ENCODE results near the gene RBM25.
"Not testable (repeated sequence)": the region's sequence is repeated elsewhere in the genome, so short reads cannot be mapped to it uniquely, and the experiment has no call there.

RBM25 gene

DNA sequence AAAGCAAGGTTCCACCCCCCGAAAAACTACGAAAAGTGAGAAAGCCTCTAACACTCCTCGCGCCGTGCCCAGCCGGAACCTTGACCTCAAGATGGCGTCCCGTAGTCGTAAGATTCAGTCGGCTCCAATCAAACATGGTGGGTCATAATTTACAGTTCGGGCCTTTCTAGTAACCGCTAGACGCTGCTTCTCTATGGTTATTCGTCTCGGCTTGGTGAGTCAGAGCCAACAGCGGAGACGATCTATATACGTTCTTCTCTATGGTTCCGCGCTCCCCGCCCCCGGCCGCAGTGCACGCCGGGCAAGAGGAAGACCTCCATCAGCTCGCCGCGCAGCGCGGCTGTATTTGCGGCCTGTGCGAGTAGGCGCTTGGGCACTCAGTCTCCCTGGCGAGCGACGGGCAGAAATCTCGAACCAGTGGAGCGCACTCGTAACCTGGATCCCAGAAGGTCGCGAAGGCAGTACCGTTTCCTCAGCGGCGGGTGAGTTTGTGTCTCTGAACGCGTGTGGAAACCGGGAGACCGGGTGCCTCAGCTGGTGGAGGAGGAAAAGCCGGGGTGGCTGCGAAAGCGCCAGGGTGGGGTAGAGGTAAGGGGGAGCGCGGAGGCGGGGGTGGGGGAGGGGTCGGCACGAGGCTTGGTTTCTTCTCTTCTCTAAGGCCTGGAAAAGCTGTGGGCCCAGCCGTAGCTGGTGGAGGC lies at the start of gene RBM25:
Gene RBM25 (plus strand): TSS at position 311 of the 698 bp plus-strand sequence. CDS start 13,108 bp downstream, outside the sequence.
- FAIRE-seq: peak; percentile 99

GRCh38 chr14:73011189-73011588 lies 47.1 kb upstream of the RBM25 start:
- FAIRE-seq: not testable (repeated sequence)

DNA sequence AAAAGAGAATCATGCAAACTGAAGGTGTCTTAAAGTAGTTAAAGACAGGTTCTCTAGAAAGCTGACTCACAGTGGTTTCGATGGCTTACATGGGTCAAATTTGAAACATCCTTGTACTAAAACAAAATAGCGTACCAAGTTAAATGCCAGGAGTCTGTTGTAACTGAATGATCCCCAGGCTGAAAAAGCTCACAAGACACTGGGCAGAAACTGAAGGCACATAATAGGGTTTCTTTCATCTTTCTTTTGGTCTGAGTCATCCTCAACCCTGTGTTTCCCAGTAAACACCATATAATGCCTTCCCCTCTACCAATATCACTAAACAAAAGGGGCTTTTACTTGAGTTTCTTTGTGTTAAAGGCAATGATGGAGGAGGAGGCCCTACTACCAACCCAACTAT lies 44.2 kb upstream of the RBM25 start:
- no peak for FAIRE-seq

DNA sequence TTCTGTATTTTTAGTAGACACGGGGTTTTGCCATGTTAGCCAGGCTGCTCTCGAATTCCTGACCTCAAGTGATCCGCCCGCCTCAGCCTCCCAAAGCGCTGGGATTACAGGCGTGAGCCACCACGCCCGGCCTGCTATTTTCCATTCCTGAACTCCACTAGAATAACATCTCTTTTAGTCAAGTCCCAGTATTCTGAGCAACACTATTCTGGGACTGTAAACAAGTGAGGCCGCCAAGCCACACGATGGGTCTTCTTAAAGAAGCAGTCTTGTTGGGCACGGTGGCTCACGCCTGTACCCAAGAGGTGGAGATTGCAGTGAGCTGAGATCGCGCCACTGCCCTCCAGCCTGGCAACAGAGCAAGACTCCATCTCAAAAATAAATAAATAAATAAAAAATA lies 42.8 kb upstream of the RBM25 start:
- not testable (repeated sequence) for FAIRE-seq

DNA sequence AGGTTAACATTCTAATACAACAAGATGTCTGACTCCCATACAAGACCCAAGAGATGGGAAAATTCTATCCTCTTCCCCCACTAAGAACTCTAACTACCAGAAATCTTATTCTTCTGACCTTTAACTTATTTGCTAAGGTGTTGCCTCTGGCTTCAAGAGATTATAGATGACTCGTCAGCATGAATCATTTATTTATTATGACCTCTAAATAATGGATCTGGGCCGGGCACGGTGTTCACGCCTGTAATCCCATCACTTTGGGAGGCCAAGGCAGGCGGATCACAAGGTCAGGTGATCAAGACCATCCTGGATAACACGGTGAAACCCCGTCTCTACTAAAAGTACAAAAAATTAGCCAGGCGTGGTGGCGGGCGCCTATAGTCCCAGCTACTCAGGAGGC lies 42.3 kb upstream of the RBM25 start:
- not testable (repeated sequence) for FAIRE-seq

- FAIRE-seq: no peak
Observed at GRCh38 chr14:73022051-73022450, 36.3 kb upstream of the RBM25 start.

DNA sequence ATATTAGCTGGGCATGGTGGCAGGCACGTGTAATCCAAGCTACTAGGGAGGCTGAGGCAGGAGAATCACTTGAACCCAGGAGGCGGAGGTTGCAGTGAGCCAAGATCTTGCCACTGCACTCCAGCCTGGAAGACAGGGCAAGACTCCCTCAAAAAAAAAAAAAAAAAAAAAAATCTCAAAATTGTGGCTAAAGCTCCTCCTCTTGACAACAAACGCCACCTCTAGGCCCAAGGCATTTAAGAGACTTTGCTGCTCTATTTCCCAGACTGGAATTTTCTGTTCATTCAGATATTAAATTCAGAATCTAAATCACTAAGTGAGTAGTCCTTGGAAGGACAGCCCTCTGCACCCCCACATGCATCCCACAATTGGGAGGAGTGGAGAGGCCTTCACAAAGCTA lies 32.8 kb upstream of the RBM25 start:
- no peak for FAIRE-seq

DNA sequence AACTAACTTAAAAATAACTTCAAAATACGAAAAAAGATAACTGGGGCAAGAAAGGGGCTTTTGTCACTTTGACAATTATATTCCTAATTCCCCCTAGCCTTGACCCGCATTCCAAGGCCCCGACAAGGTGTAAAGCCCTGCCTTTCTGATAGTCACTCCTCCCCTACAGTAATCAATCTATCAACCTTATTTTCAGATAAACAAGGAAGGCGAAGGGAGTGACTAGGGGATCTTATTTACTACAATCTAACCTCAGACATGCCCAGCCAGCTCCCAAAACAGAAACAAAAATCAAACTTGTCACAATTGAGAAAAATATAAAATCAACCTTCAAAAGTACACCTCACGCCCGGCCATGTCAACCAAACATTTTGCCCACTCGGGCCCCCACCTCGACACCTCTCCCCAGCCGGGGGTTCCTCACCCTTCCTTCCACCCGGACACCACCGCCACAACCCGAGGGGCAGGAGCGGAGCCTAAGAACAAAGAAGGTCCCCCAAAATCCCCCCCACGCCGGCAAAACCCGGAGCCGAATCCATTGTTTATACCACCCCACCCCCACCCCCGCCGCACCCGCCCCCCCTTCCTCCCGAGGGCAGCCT lies 32.0 kb upstream of the RBM25 start:
- FAIRE-seq: no peak

GRCh38 chr14:73026845-73027542 lies 31.3 kb upstream of the RBM25 start, which contains the start of gene ZFYVE1:
Gene ZFYVE1, minus strand, starts transcription at chr14:73027106. Its CDS starts 2,598 bp downstream, at chr14:73024508.
- peak; percentile 98 for FAIRE-seq

- no peak for FAIRE-seq
Observed at GRCh38 chr14:73027546-73027945, 30.8 kb upstream of the RBM25 start.

DNA sequence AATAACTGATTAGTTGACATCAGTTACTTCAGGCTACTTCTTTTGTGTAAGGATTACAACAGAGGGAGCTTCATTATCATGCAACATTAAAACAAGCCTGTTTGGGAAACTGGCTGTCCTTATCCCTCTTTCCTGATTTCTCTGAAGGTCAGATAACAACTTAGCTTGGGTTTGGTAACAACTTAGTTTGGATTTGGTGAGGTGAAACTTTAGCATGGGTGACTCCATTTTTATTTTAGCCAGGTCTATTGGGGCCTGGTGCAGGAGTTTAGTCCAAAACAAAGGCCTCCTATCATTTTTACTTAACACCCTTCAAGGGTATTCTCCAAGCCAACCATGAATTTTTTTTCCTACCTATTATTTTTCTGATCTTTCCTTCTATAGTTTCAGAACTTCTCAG lies 30.4 kb upstream of the RBM25 start:
- FAIRE-seq: no peak

DNA sequence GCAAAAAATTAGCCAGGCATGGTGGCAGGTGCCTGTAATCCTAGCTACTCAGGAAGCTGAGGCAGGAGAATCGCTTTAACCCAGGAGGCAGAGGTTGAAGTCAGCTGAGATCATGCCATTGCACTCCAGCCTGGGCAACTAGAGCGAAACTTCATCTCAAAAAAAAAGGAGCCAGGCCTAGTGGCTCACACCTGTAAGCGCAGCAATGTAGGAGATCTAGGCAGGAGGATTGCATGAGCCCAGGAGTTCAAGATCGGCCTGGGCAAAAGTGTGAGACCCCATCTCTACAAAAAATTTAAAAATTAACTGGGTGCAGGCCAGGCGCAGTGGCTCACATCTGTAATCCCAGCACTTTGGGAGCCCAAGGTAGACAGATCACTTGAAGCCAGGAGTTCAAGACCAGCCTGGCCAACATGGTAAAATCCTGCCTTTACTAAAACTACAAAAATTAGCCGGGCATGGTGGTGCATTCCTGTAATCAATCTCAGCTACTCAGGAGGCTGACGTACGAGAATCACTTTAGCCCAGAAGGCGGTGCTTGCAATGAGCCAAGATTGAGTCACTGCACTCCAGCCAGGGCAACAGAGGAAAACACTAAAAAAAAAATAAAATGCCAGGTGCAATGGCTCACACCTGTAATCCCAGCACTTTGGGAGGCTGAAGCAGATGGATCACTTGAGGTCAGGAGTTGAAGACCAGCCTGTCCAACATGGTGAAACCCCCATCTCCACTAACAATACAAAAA lies 21.5 kb upstream of the RBM25 start:
- not testable (repeated sequence) for FAIRE-seq

GRCh38 chr14:73047808-73048207 lies 10.5 kb upstream of the RBM25 start:
- FAIRE-seq: no peak

DNA sequence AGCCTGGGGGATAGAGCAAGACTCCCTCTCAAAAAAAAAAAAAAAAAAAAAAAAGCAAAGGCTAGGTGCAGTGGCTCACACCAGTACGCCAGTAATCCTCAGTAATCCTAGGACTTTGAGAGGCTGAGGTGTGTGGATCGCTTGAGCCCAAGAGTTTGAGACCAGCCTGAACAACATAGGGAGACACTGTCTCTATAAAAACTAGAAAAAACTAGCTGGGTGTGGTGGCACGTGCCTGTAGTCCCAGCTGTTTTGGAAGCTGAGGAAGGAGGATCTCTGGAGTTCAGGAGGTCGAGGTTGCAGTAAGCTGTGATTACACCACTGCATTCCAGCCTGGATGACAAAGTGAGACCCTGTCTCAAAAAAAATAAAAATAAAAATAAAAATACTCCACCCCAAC lies 8.9 kb upstream of the RBM25 start:
- no peak for FAIRE-seq

GRCh38 chr14:73055251-73055650 lies 3.1 kb upstream of the RBM25 start:
- no peak for FAIRE-seq

- FAIRE-seq: no peak
Observed at GRCh38 chr14:73057944-73058223, 450 bp upstream of the RBM25 start.

GRCh38 chr14:73058922-73059673 lies 764 bp downstream of the RBM25 start:
- FAIRE-seq: no peak

GRCh38 chr14:73069585-73069984 lies 11.3 kb downstream of the RBM25 start:
- FAIRE-seq: no peak

- FAIRE-seq: no peak
Observed at GRCh38 chr14:73091044-73091443, 32.7 kb downstream of the RBM25 start.

- FAIRE-seq: no peak
Observed at GRCh38 chr14:73097421-73097820, 39.1 kb downstream of the RBM25 start.

DNA sequence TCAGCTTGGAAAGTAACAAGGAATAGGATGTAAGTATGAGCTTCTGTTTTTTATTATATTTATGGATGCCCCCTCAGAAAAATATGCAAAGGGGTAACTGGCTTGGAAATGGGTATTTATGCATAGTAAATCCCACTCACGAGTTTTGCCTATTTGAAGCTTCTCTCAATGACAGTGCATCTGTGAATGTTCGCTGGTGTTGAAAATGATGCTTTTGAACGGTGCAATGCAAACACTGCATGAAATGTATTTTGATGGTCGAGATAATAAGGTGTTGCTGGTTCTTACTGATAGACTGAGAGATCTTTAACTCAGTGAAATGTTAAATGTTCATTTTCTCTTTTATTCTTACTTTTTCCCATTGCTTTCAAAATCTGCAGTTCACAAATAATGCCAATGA lies 42.0 kb downstream of the RBM25 start:
- FAIRE-seq: no peak

- FAIRE-seq: no peak
Observed at GRCh38 chr14:73102806-73103497, 44.6 kb downstream of the RBM25 start.

Measured in A204.1 (cell line).